ENCODE results near the gene DAW1.

- TF ChIP-seq CTCF (conservative IDR thresholded peaks at IDR 0.05), result no peak
- TF ChIP-seq EZH2 (IDR thresholded peaks at IDR 0.05; ENCODE audit: low read depth), result no peak
These were observed 70.6 kb downstream of the DAW1 start for GRCh38 chr2:227942021-227942420.
